ENCODE results near the gene CFAP73.

The CFAP73 gene

GRCh38 chr12:113183030-113183589 is 33.6 kb downstream of the CFAP73 start:
- Histone ChIP-seq H3K27me3 (replicated peaks) (no peaks in the 10 kb centered on the region), H3K4me3 (ENCODE audit: low read depth, low read length) (no peak overlapping the region), H3K36me3 (replicated peaks) (peaks cover 15% of the 10 kb centered on the region), H3K27ac (no peak overlapping the region)
- no peak for TF ChIP-seq CTCF (IDR thresholded peaks at IDR 0.05; ENCODE audit: low read depth, low read length, missing control alignments)
- in situ Hi-C loops (cut with HindIII; ENCODE audit: low pct_ligation_motif_present, low sequenced_read_pairs), result no loop called here
- DNase-seq, result no peak

- DNase-seq, result no peak
- H3K36me3 ChIP-seq (replicated peaks), result peaks cover 5% of the 10 kb centered on the region
- peak overlapping the region; percentile 91 for H3K4me3 ChIP-seq (ENCODE audit: low read depth, low read length)
- TF ChIP-seq CTCF (IDR thresholded peaks at IDR 0.05; ENCODE audit: low read depth, low read length, missing control alignments), result no peak
- H3K27me3 ChIP-seq (replicated peaks), result no peaks in the 10 kb centered on the region
- in situ Hi-C loops (cut with HindIII; ENCODE audit: low pct_ligation_motif_present, low sequenced_read_pairs), result no loop called here
- H3K27ac ChIP-seq, result peak overlapping the region; percentile 96
Measured at GRCh38 chr12:113184098-113184899, 34.8 kb downstream of the CFAP73 start.

DNA sequence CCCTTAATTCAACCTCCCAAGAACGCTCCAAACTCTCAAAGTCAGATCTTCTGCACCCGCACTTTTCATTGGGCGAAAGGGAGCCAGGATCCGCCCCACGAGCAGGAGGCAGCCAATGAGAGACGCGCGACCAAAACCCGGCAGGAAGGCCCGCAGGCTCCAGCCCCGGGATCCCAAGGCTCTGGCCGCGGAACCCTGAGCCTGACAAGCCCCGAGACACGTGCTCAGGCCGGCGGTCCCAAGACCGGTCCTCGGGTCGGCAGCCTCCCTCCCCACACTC is 35.3 kb downstream of the CFAP73 start:
- Histone ChIP-seq H3K27me3 (replicated peaks) (no peaks in the 10 kb centered on the region), H3K27ac (peak overlapping the region; percentile 96), H3K36me3 (replicated peaks) (peaks cover 5% of the 10 kb centered on the region), H3K4me3 (ENCODE audit: low read depth, low read length) (peak overlapping the region; percentile 91)
- in situ Hi-C loops (cut with HindIII; ENCODE audit: low pct_ligation_motif_present, low sequenced_read_pairs), result no loop called here
- peak; percentile 88 for DNase-seq
- no peak for TF ChIP-seq CTCF (IDR thresholded peaks at IDR 0.05; ENCODE audit: low read depth, low read length, missing control alignments)

GRCh38 chr12:113185180-113186032 is 35.9 kb downstream of the CFAP73 start, which contains the start of the genes DDX54 and RITA1:
DDX54 (minus strand) TSS chr12:113185478; CDS start chr12:113185451, 27 bp downstream.
RITA1 (plus strand) TSS chr12:113185721; CDS start chr12:113186747, 1,026 bp downstream.
- Histone ChIP-seq H3K27ac (peak within 1 kb of the TSS; percentile 96), H3K27me3 (replicated peaks) (no peaks in the 10 kb centered on the region), H3K36me3 (replicated peaks) (peaks cover 5% of the 10 kb centered on the region), H3K4me3 (ENCODE audit: low read depth, low read length) (peak within 1 kb of the TSS; percentile 91)
- DNase-seq, result peak; percentile 45
- in situ Hi-C loops (cut with HindIII; ENCODE audit: low pct_ligation_motif_present, low sequenced_read_pairs), result no loop called here
- TF ChIP-seq CTCF (IDR thresholded peaks at IDR 0.05; ENCODE audit: low read depth, low read length, missing control alignments), result no peak

GRCh38 chr12:113186033-113186365 is 36.5 kb downstream of the CFAP73 start:
- no peak for DNase-seq
- Histone ChIP-seq H3K27ac (peak overlapping the region; percentile 96), H3K4me3 (ENCODE audit: low read depth, low read length) (peak overlapping the region; percentile 91), H3K36me3 (replicated peaks) (no peaks in the 10 kb centered on the region), H3K27me3 (replicated peaks) (no peaks in the 10 kb centered on the region)
- no peak for TF ChIP-seq CTCF (IDR thresholded peaks at IDR 0.05; ENCODE audit: low read depth, low read length, missing control alignments)
- in situ Hi-C loops (cut with HindIII; ENCODE audit: low pct_ligation_motif_present, low sequenced_read_pairs), result no loop called here

All from brain microvascular endothelial cell (primary cell).